ENCODE data around the gene MOB1A. TPM values are rescaled to one million over a fixed set of nuclear protein-coding genes. Genes with fewer than 3 reads are reported as not detected.

MOB1A gene
- total RNA-seq, 1 experiment from 2014 or later, result 95.1 TPM

DNA sequence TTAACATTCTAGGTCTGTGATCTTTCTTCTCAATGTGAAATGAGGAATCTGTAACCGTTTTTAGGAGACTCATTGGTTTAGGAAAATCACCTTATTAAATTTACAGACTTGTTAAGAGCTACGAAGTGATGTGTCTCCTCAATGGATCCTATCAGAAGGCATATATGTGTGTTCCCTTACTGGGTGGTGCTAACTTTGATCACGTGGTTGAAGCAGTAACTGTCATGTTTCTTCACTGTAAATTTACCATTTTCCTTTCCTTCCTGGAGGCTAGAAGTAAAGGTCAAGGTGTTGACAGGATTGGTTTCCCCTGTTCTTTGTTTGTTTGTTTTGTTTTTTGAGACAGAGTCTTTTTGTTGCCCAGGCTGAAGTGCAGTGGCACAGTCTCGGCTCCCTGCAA is 18.4 kb upstream of the MOB1A start:
- no peak overlapping the region for H4K91ac ChIP-seq (ENCODE audit: insufficient read length, low read depth, low read length)
- no peak overlapping the region for H3K9ac ChIP-seq (ENCODE audit: extremely low read depth, insufficient read length, low read length)
- H3K4me1 ChIP-seq (ENCODE audit: insufficient read depth, low read length), result peaks cover 5% of the 10 kb centered on the region; the same call in 1 of the 2 replicates
- no peak overlapping the region for H3K14ac ChIP-seq (ENCODE audit: insufficient read depth, low read length)
- H3K27me3 Mint-ChIP-seq (ENCODE audit: low read depth), result peaks cover 6% of the 10 kb centered on the region
- H3K23me2 ChIP-seq (ENCODE audit: insufficient read length, low read depth, low read length, poor library complexity, severe bottlenecking), result peaks cover 5% of the 10 kb centered on the region
- peaks cover 26% of the 10 kb centered on the region for H3K79me2 ChIP-seq (ENCODE audit: insufficient read depth, low read length)
- no peak overlapping the region for H4K5ac ChIP-seq (ENCODE audit: insufficient read length, low read depth, low read length)
- DNase-seq, result no peak
- no peak overlapping the region for H2BK20ac ChIP-seq (ENCODE audit: low read depth, low read length, poor library complexity, severe bottlenecking)
- no peaks in the 10 kb centered on the region for H4K20me1 ChIP-seq (ENCODE audit: control insufficient read depth, insufficient read depth, insufficient read length)
- H3K9me3 Mint-ChIP-seq, result peaks cover 2 to 3% of the 10 kb centered on the region in 2 experiments; a peak in 4 of 5 replicates
- no peak for TF ChIP-seq CTCF (conservative IDR thresholded peaks at IDR 0.05)
- H2BK5ac ChIP-seq (ENCODE audit: insufficient read length, low read length), result no peak overlapping the region
- H3K27me3 ChIP-seq (ENCODE audit: insufficient read depth, low read length), result no peaks in the 10 kb centered on the region
- no peak overlapping the region for H2AK5ac ChIP-seq (ENCODE audit: insufficient read length, low read length)
- H3K56ac ChIP-seq (ENCODE audit: insufficient read length, low read depth, low read length), result no peak overlapping the region
- peak overlapping the region in 1 of 2 experiments; percentile 18; a peak in 1 of 5 replicates for H3K4me3 Mint-ChIP-seq
- no peak overlapping the region for H2AFZ ChIP-seq (ENCODE audit: low read length)
- peaks cover 22 to 25% (median 24%) of the 10 kb centered on the region in 3 experiments for H3K36me3 Mint-ChIP-seq (ENCODE audit: insufficient read depth in 1 of 3, low read depth in 3 of 3)
- H3K18ac ChIP-seq (ENCODE audit: insufficient read length, low read depth, low read length), result no peak overlapping the region
- no peak overlapping the region for H2BK120ac ChIP-seq (ENCODE audit: low read depth, low read length, poor library complexity, severe bottlenecking)
- no peak overlapping the region for H3K27ac Mint-ChIP-seq
- no peaks in the 10 kb centered on the region for H3K9me3 ChIP-seq (ENCODE audit: control insufficient read depth, low read depth, low read length)
- H2BK15ac ChIP-seq (ENCODE audit: low read depth, low read length), result no peak overlapping the region
- no peak overlapping the region for H3K23ac ChIP-seq (ENCODE audit: insufficient read length, low read depth, low read length)
- no CpG with 5 or more reads among the region's 4 CpGs for WGBS (ENCODE audit: extremely low coverage, insufficient read length, low lambda C conversion rate)
- H3K4ac ChIP-seq (ENCODE audit: low read depth, low read length), result no peak overlapping the region
- H3K27ac ChIP-seq (ENCODE audit: insufficient read length, low read depth, low read length), result no peak overlapping the region
- H2BK12ac ChIP-seq (ENCODE audit: insufficient read length, low read depth, low read length), result no peak overlapping the region
- H3T11ph ChIP-seq (ENCODE audit: low read length), result no peak overlapping the region
- peaks cover 25 to 36% of the 10 kb centered on the region in 2 experiments for H3K4me1 Mint-ChIP-seq
- no peak overlapping the region for H4K8ac ChIP-seq (replicated peaks; ENCODE audit: insufficient read length, low read depth, low read length)
- H3K4me2 ChIP-seq (ENCODE audit: insufficient read depth, insufficient read length, low read length), result no peak overlapping the region
- no peaks in the 10 kb centered on the region for H3K79me1 ChIP-seq (ENCODE audit: insufficient read depth, low read depth, low read length, poor library complexity, severe bottlenecking)

Measured in H9 (cell line).